Measurements from ENCODE around the gene TERB1. TPM values are rescaled to one million over a fixed set of nuclear protein-coding genes. Genes with fewer than 3 reads are reported as not detected.
A peak's percentile ranks its signal among the peaks of the same experiment; 100 is the strongest.

The TERB1 gene
- total RNA-seq, 3 donors from 2014 or later, result 0.28 to 0.32 TPM; not detected in 1

GRCh38 chr16:66844342-66845079, 43.1 kb upstream of the TERB1 start, which contains the start of gene CA7:
Gene CA7, plus strand, starts transcription at chr16:66844414. Its CDS starts 74 bp downstream, at chr16:66844488.
- Histone ChIP-seq H3K9me3 (no peaks in the 10 kb centered on the region), H3K4me1 (ENCODE audit: low read depth) (peaks cover 11% of the 10 kb centered on the region), H3K4me3 (no peak within 1 kb of the TSS), H3K36me3 (ENCODE audit: low read depth) (no peaks in the 10 kb centered on the region)
- DNase-seq (peak in 1 of 3 donors; percentile 26), ATAC-seq (peak; percentile 38)
- intact Hi-C loops (cut with DNase I, micrococcal nuclease), result no loop called here
- no peak for TF ChIP-seq CTCF (IDR thresholded peaks at IDR 0.05)

GRCh38 chr16:66844009-66844341, 42.6 kb upstream of the TERB1 start:
- TF ChIP-seq CTCF (IDR thresholded peaks at IDR 0.05), result no peak
- ATAC-seq, result no peak

DNA sequence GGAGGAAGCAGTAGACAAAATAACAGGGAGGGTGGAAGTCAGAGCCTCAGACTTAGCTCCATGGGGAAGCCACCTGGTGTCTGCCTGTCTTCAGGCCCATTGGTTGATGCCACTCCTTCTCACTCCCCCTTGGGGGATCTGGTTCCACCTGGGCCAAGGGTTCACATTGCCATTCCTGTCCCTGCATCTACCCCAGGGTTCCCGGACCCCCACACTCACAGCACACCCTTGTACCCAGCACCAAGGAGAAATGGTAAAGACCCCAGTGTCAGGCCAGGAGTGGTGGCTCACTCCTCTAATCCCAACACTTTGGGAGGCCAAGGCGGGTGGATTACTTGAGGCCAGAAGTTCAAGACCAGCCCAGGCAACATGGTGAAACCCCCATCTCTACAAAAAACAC, 41.8 kb upstream of the TERB1 start:
- Histone ChIP-seq H3K36me3 (ENCODE audit: low read depth) (no peaks in the 10 kb centered on the region), H3K4me1 (ENCODE audit: low read depth) (peaks cover 11% of the 10 kb centered on the region), H3K9me3 (no peaks in the 10 kb centered on the region), H3K4me3 (no peak overlapping the region)
- ATAC-seq (peak; percentile 13), DNase-seq (no peak)
- intact Hi-C loops (cut with DNase I, micrococcal nuclease), result no loop called here
- TF ChIP-seq CTCF (IDR thresholded peaks at IDR 0.05), result no peak

More at GRCh38 chr16:66844009-66844341, 42.6 kb upstream of the TERB1 start:
- H3K36me3 ChIP-seq (ENCODE audit: low read depth), result no peaks in the 10 kb centered on the region
- H3K4me3 ChIP-seq, result no peak overlapping the region
- no peaks in the 10 kb centered on the region for H3K9me3 ChIP-seq
- intact Hi-C loops (cut with DNase I, micrococcal nuclease), result no loop called here
- DNase-seq, result peak in 1 of 3 donors; percentile 46
- peaks cover 11% of the 10 kb centered on the region for H3K4me1 ChIP-seq (ENCODE audit: low read depth)

DNA sequence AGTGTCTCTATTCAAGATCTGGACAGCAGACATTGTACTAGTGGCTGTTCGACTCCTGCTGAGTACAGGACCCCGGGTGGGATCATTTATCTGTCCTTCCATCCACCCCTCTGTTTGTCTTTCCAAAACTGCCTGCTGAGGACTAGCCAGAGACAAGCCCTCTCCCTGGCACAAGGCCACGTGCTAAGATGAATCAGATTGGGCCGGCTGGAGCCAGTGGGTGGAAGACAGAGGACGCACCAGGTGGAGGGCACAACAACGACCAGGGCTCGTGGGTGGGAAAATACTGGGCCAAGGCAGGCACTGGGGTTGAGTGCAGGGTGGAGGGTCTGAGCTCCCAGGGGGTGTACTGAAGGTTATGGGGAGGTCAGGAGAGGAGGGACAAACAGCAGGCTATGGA, 41.4 kb upstream of the TERB1 start:
- no peak overlapping the region for H3K4me3 ChIP-seq
- H3K4me1 ChIP-seq (ENCODE audit: low read depth), result peaks cover 11% of the 10 kb centered on the region
- H3K36me3 ChIP-seq (ENCODE audit: low read depth), result no peaks in the 10 kb centered on the region
- no peaks in the 10 kb centered on the region for H3K9me3 ChIP-seq
- intact Hi-C loops (cut with DNase I, micrococcal nuclease), result no loop called here
- DNase-seq, result no peak
- TF ChIP-seq CTCF (IDR thresholded peaks at IDR 0.05), result no peak
- ATAC-seq, result peak; percentile 19

- no peaks in the 10 kb centered on the region for H3K36me3 ChIP-seq (ENCODE audit: low read depth)
- DNase-seq (peak in 1 of 3 donors; percentile 42), ATAC-seq (peak; percentile 81)
- peaks cover 11% of the 10 kb centered on the region for H3K4me1 ChIP-seq (ENCODE audit: low read depth)
- intact Hi-C loops (cut with DNase I, micrococcal nuclease), result no loop called here
- TF ChIP-seq CTCF (IDR thresholded peaks at IDR 0.05), result no peak
- no peaks in the 10 kb centered on the region for H3K9me3 ChIP-seq
- H3K4me3 ChIP-seq, result no peak overlapping the region
Observed at GRCh38 chr16:66841366-66841765, 40.0 kb upstream of the TERB1 start.

All from mucosa of descending colon (tissue), 3 donors.